WTC11 (cell line): ENCODE data around the gene UMOD.

Experiments
- ATF2 ChIP-seq: sonication (generic); formaldehyde crosslinking; IDR thresholded peaks from 2 replicates; pipeline ENCODE4 v1.8.1; 2022; ENCODE audit warnings: low read depth, missing genetic modification reagents, borderline replicate concordance
- CBFB ChIP-seq: sonication (generic); formaldehyde crosslinking; IDR thresholded peaks from 2 replicates; pipeline ENCODE4 v1.8.1; 2022; ENCODE audit warnings: mild to moderate bottlenecking, low read depth, missing genetic modification reagents
- CDX4 ChIP-seq: fragments of 250-450 bp; sonication (Bioruptor Pico); IDR thresholded peaks from 2 replicates; pipeline ENCODE4 v1.9.0; 2021; ENCODE audit warnings: moderate library complexity, mild to moderate bottlenecking, inconsistent platforms, borderline replicate concordance
- CTCF ChIP-seq: fragments of 200-600 bp; IDR thresholded peaks from 2 replicates; pipeline ENCODE4 v1.8.0; 2022; ENCODE audit warnings: antibody characterized with exemption
- GABPB1 ChIP-seq: sonication (generic); formaldehyde crosslinking; IDR thresholded peaks from 2 replicates; pipeline ENCODE4 v1.8.1; 2023; ENCODE audit warnings: mild to moderate bottlenecking, missing genetic modification reagents
- MAX ChIP-seq: sonication (generic); formaldehyde crosslinking; IDR thresholded peaks from 2 replicates; pipeline ENCODE4 v1.8.0; 2022; ENCODE audit warnings: mild to moderate bottlenecking, missing genetic modification reagents
- NFE2L1 ChIP-seq: sonication (generic); formaldehyde crosslinking; IDR thresholded peaks from 2 replicates; pipeline ENCODE4 v1.8.1; 2023; ENCODE audit warnings: missing genetic modification reagents
- OVOL2 ChIP-seq: fragments of 250-450 bp; sonication (Bioruptor Pico); IDR thresholded peaks from 2 replicates; pipeline ENCODE4 v1.9.0; 2021; ENCODE audit warnings: mild to moderate bottlenecking, borderline replicate concordance
- TCF7 ChIP-seq: sonication (generic); formaldehyde crosslinking; IDR thresholded peaks from 2 replicates; pipeline ENCODE4 v1.8.0; 2022; ENCODE audit warnings: mild to moderate bottlenecking, low read depth, missing genetic modification reagents, moderate library complexity
- TEAD1 ChIP-seq: sonication (generic); formaldehyde crosslinking; IDR thresholded peaks from 2 replicates; pipeline ENCODE4 v1.8.0; 2022; ENCODE audit warnings: mild to moderate bottlenecking, missing genetic modification reagents
- TP53 ChIP-seq: sonication (generic); formaldehyde crosslinking; IDR thresholded peaks from 2 replicates; pipeline ENCODE4 v1.8.1; 2023; ENCODE audit warnings: mild to moderate bottlenecking, missing genetic modification reagents
- ZNF121 ChIP-seq: sonication (generic); formaldehyde crosslinking; IDR thresholded peaks from 2 replicates; pipeline ENCODE4 v1.8.0; 2023; ENCODE audit warnings: missing genetic modification reagents
- ZNF232 ChIP-seq: sonication (generic); formaldehyde crosslinking; IDR thresholded peaks from 2 replicates; pipeline ENCODE4 v1.8.0; 2022; ENCODE audit warnings: mild to moderate bottlenecking, missing genetic modification reagents

- TF ChIP-seq MAX (CRISPR knock-in tag) (no peak), TCF7 (CRISPR knock-in tag) (no peak), GABPB1 (CRISPR knock-in tag) (no peak), OVOL2 (CRISPR knock-in tag) (no peak), CTCF (no peak), ZNF121 (no peak), ATF2 (CRISPR knock-in tag) (no peak), TEAD1 (no peak), NFE2L1 (CRISPR knock-in tag) (no peak), CDX4 (CRISPR knock-in tag) (no peak), CBFB (no peak), TP53 (CRISPR knock-in tag) (no peak), ZNF232 (CRISPR knock-in tag) (no peak)
Measured at GRCh38 chr16:20309786-20310185, 42.7 kb downstream of the UMOD start.
